Fibroblast of villous mesenchyme (primary cell): ENCODE results near the gene LILRB2. TPM values are rescaled to one million over a fixed set of nuclear protein-coding genes. Genes with fewer than 3 reads are reported as not detected.

Experiments used
- DNase-seq: peaks from one replicate; pipeline ENCODE4 v3.0.0-alpha.2; 2010; ENCODE audit warnings: low read depth
- H3K4me3 ChIP-seq: 2 replicates; pipeline ENCODE4 v1.5.1; 2011; ENCODE audit warnings: low read depth, mild to moderate bottlenecking, low read length
- total RNA-seq: library from RNA; depleted of rRNA; stranded (reverse); fragments of >200 nt; gene quantifications from 2 replicates; pipeline ENCODE4 v1.2.3, GENCODE V29; 2012
- TF ChIP-seq, protein P1 (sequence below): IDR thresholded peaks from 2 replicates; pipeline ENCODE4 v1.5.1; 2012; ENCODE audit warnings: low read depth, mild to moderate bottlenecking, low read length; ENCODE audit not compliant: insufficient read depth

The LILRB2 gene
- total RNA-seq, 1 donor = not detected

DNA sequence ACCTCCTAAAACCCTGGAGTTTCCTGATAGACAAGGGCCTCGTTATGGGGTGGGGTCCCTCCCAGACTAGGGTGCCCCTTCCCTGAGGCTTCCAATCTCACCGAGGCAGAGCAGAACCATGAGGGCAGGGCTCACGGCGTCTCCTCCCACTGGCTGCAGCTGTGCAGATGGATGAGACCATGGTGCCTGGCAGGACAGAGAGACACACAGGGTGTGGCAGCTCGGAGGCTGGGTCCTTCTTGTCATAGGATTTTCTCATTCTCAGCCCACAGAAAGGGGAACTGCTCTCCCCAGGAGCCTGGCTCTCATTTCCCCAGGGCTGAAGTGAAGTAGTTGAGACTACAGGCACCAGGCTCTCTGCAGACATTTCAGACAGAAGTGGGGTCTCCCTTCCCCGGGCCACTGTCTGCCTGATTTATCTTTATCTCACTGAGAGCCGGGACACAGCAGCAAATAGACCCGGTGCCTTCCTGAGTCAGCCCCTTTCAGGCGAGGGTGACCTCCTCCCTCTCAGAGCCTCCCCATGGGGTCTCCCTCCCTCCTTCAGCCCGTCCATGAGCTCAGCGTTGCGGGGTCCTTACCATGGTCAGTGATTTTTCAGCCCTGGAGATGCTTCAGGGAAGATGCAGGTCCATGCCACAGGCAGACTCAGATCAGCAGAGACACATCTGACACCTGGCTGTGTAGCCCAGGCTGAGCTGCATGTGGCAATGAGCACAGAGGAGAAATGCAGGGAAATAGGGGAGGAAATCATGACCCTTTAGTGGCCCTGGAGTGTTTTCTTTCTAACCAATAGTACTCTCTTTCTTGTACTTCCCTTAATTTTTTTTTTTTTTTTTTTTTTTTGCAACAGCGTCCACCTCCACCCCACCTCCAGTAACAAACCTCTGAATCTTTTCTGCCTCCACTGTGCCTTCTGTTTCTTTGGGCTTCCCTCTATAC, 31.8 kb upstream of the LILRB2 start, which contains the start of gene LILRA5:
LILRA5 (minus strand) TSS at position 731 of the 942 bp plus-strand sequence; CDS start at position 584, 147 bp downstream.
- H3K4me3 ChIP-seq = no peak within 1 kb of the TSS
- TF ChIP-seq, protein P1, sequence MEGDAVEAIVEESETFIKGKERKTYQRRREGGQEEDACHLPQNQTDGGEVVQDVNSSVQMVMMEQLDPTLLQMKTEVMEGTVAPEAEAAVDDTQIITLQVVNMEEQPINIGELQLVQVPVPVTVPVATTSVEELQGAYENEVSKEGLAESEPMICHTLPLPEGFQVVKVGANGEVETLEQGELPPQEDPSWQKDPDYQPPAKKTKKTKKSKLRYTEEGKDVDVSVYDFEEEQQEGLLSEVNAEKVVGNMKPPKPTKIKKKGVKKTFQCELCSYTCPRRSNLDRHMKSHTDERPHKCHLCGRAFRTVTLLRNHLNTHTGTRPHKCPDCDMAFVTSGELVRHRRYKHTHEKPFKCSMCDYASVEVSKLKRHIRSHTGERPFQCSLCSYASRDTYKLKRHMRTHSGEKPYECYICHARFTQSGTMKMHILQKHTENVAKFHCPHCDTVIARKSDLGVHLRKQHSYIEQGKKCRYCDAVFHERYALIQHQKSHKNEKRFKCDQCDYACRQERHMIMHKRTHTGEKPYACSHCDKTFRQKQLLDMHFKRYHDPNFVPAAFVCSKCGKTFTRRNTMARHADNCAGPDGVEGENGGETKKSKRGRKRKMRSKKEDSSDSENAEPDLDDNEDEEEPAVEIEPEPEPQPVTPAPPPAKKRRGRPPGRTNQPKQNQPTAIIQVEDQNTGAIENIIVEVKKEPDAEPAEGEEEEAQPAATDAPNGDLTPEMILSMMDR = no peak
- no peak for DNase-seq

DNA sequence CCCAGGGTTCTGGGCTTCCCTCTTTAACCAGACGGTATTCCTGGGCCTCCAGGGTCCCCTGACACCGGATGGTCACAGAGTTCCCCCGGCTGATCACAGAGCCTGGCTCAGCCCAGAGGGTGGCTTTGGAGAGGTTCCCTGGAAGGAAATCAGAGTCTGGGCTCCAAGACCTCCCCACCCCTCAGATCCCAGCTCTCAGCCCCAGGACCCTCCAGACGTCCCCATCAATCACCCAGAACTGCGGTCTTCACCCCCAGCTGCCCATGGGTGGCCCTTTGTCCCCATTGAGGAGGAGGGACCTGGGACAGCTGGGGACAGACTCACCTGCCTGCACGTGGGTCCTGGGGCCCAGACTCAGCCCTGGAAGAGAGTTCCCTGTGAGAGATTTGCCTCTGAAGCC, 31.1 kb upstream of the LILRB2 start:
- DNase-seq = no peak
- H3K4me3 ChIP-seq = no peak overlapping the region
- TF ChIP-seq, protein P1 = no peak

DNA sequence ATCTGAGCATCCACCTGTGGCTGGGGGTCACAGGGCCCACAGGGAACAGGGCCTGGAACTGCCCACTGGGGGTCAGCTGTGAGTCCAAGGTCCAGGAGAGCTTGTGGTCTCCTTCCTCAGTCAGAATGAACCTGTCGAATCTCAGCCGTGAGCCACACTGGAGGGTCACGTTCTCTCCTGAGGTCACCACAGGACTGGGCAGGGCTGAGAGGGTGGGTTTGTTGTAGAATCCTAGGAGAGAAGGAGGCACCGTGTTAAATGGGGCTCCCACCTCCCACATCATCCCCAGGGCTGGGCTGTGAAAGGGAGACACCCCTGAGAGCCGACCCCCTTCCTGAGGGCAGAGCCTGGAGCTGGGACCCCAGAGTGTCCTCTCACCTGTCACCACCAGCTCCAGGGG, 30.6 kb upstream of the LILRB2 start:
- H3K4me3 ChIP-seq = no peak overlapping the region
- TF ChIP-seq, protein P1 = no peak
- no peak for DNase-seq

DNA sequence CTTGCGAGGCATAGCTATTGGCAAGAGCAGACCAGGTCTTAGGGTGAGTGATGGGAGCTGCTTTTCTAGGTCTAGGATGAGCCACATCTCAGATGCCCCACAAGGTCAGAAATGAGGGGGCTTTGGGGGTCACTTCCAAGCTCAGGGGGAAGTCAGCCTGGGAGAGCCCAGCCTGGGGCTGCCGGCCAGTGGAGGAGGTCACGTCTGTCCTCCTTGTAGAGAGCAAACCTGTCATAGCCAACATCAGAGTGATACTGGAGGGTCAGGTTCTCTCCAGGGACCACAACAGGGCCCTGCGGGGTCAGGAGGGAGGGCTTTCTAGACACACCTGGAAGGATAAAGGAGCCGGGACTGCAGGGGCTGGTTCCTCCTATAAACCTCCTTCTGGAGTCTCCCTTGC, 29.6 kb upstream of the LILRB2 start:
- no peak for DNase-seq
- H3K4me3 ChIP-seq = no peak overlapping the region
- TF ChIP-seq, protein P1 = no peak

DNA sequence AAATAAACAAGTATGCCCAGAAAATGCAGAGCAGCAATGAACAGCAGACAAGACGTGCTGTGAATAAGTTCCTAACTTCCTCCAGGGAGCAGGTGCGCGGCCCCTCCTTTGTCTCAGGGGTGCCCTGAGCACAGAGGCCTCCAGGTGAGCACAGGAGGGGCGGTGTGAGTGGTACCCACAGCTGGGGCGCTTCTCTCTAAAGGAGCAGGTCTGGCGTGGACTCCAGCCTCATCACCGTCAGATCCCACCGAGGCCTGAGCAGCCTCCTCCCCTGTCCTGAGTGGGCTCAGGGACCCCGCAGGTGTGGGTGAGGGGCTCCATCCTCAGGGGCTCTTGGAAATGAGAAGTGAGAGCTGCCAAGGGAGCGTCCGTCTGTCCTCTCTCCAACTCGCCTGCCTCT, 28.9 kb upstream of the LILRB2 start:
- H3K4me3 ChIP-seq = no peak overlapping the region
- TF ChIP-seq, protein P1 = no peak
- no peak for DNase-seq

DNA sequence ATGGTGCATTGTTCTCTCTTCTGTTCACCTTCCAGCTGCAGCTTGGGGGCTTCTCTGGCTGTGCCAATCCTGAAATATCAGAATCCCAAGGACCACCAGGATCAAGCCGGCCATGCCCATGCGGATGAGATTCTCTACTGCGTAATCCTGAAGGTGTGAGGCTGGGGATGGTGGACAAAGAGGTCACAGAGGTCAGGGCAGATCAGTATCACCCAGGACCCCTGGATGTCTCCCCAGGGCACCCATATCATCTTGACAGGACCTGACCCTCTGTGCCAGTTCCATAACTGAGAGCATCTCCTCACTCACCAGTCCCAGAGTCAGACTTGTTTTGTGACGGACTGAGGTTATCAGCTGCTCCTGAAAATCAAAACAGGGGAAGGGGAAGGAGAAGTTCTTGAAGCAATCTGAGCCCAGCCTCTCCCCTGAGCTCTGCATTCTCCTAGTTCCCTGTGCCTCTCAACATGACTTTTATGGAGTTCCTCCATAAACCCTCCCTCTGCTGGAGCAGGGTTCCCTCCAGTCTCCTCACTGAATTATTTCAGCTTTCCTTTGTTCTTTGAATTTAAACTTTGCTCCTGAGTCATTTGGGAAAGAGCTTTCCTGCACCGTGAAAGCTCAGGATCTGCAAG, 26.6 kb upstream of the LILRB2 start:
- no peak overlapping the region for H3K4me3 ChIP-seq
- DNase-seq = no peak
- TF ChIP-seq, protein P1 = no peak
